ENCODE measurements around the gene WDR89.

DNA sequence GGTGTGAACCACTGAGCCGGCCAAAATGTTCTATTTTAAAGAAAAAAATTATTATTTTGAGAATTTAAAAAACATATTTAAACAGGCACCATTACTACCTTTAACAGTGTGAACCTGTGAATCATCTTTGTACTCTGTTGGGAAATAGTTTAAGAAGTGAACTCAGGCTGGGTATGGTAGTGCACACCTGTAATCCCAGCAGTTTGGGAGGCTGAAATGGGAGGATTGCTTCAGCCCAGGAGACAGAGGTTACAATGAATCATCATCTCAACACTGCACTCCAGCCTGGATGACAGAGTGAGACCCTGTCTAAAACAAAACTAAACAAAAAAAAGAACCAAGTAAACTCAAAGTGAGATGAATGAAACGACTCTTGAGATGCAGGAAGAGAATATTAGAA lies 3.1 kb upstream of the WDR89 start:
- TF ChIP-seq, protein P1, sequence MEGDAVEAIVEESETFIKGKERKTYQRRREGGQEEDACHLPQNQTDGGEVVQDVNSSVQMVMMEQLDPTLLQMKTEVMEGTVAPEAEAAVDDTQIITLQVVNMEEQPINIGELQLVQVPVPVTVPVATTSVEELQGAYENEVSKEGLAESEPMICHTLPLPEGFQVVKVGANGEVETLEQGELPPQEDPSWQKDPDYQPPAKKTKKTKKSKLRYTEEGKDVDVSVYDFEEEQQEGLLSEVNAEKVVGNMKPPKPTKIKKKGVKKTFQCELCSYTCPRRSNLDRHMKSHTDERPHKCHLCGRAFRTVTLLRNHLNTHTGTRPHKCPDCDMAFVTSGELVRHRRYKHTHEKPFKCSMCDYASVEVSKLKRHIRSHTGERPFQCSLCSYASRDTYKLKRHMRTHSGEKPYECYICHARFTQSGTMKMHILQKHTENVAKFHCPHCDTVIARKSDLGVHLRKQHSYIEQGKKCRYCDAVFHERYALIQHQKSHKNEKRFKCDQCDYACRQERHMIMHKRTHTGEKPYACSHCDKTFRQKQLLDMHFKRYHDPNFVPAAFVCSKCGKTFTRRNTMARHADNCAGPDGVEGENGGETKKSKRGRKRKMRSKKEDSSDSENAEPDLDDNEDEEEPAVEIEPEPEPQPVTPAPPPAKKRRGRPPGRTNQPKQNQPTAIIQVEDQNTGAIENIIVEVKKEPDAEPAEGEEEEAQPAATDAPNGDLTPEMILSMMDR (IDR thresholded peaks at IDR 0.05 in 8 of 11, conservative IDR thresholded peaks at IDR 0.05 in 3 of 11): no peak
- TF ChIP-seq POLR2AphosphoS5 (IDR thresholded peaks at IDR 0.05): no peak

All from spleen (tissue), 7 donors.